H1 (cell line): ENCODE data around the gene NFKBIE. TPM values are rescaled to one million over a fixed set of nuclear protein-coding genes. Genes with fewer than 3 reads are reported as not detected.

Experiments
- CTCF ChIA-PET: fragments of 300-600 bp; sonication (Branson Sonifier 250); formaldehyde crosslinking; loops from one replicate; lab custom pipeline; 2021; ENCODE audit not compliant: partially characterized antibody; lab: Charles Lee
- POLR2A ChIA-PET: fragments of 300-600 bp; sonication (Branson Sonifier 250); formaldehyde crosslinking; loops from one replicate; lab custom pipeline; 2021; ENCODE audit warnings: inconsistent platforms; ENCODE audit not compliant: partially characterized antibody; lab: Charles Lee
- DNase-seq, 2 experiments: peaks; one replicate each; pipeline versions ENCODE4 v3.0.0 to v3.0.0-alpha.2; 2010 to 2022; ENCODE audit warnings: low spot score in 2 of 2, low read depth in 1 of 2, mixed read lengths in 1 of 2
- FAIRE-seq: peaks from 2 replicates; lab custom pipeline; 2011; peaks lifted over from hg19 to GRCh38; lab: Jason Lieb, UNC
- H2AFZ ChIP-seq: 2 replicates; pipeline ENCODE4 v1.8.1; 2012; ENCODE audit warnings: low read length, inconsistent platforms
- H2AK5ac ChIP-seq: 2 replicates; pipeline ENCODE4 v1.6.1; 2013; ENCODE audit warnings: low read depth, low read length
- H2BK120ac ChIP-seq: replicated peaks from 2 replicates; pipeline ENCODE3; 2013; ENCODE audit warnings: low read depth, low read length, inconsistent platforms
- H2BK12ac ChIP-seq: 2 replicates; pipeline ENCODE4 v1.6.1; 2013; ENCODE audit warnings: low read depth, low read length
- H2BK15ac ChIP-seq: 2 replicates; pipeline ENCODE4 v1.6.1; 2013; ENCODE audit warnings: low read length
- H2BK20ac ChIP-seq: 2 replicates; pipeline ENCODE4 v1.6.1; 2013; ENCODE audit warnings: low read length
- H2BK5ac ChIP-seq: 2 replicates; pipeline ENCODE4 v1.6.1; 2013; ENCODE audit warnings: low read depth, low read length
- H3K14ac ChIP-seq: 2 replicates; pipeline ENCODE4 v1.6.1; 2013; ENCODE audit warnings: inconsistent platforms; ENCODE audit not compliant: insufficient read length
- H3K18ac ChIP-seq: 2 replicates; pipeline ENCODE4 v1.6.1; 2013; ENCODE audit warnings: low read length; ENCODE audit errors: extremely low read depth
- H3K23ac ChIP-seq: 2 replicates; pipeline ENCODE4 v1.6.1; 2013; ENCODE audit warnings: inconsistent platforms; ENCODE audit not compliant: insufficient read length
- H3K23me2 ChIP-seq: 2 replicates; pipeline ENCODE4 v1.6.1; 2013; ENCODE audit warnings: low read depth, low read length
- H3K27ac ChIP-seq: 2 replicates; pipeline ENCODE4 v1.6.1; 2011; ENCODE audit warnings: low read depth, low read length, inconsistent platforms
- H3K27me3 ChIP-seq, 4 experiments: replicated peaks in 1 of 4; 1 replicate in 1 of 4; 2 replicates in 3 of 4; pipeline versions ENCODE4 v1.6.1 to v1.8.1; 2011 to 2013; ENCODE audit warnings: low read length in 3 of 4, mild to moderate bottlenecking in 3 of 4, inconsistent platforms in 2 of 4, mixed read lengths in 2 of 4, moderate library complexity in 1 of 4; ENCODE audit not compliant: control insufficient read depth in 3 of 4, insufficient read depth in 3 of 4; ENCODE audit errors: extremely low read depth in 1 of 4
- H3K36me3 ChIP-seq, 4 experiments: 2 replicates each; pipeline versions ENCODE4 v1.6.1 to v1.8.1; 2011 to 2013; ENCODE audit warnings: mild to moderate bottlenecking in 4 of 4, low read length in 3 of 4, moderate library complexity in 2 of 4, control low read depth in 1 of 4, inconsistent platforms in 1 of 4; ENCODE audit not compliant: insufficient read depth in 4 of 4, control insufficient read depth in 2 of 4
- H3K4ac ChIP-seq: replicated peaks from 2 replicates; pipeline ENCODE3; 2013; ENCODE audit warnings: low read length, low read depth, mixed read lengths, inconsistent platforms; ENCODE audit not compliant: insufficient read length
- H3K4me1 ChIP-seq, 4 experiments: replicated peaks in 1 of 4; 1 replicate in 1 of 4; 2 replicates in 3 of 4; pipeline versions ENCODE4 v1.6.1 to v1.8.1; 2011 to 2013; ENCODE audit warnings: low read length in 3 of 4, inconsistent platforms in 2 of 4, mixed read lengths in 1 of 4; ENCODE audit not compliant: insufficient read depth in 4 of 4, control insufficient read depth in 3 of 4
- H3K4me2 ChIP-seq, 2 experiments: 2 replicates each; pipeline versions ENCODE4 v1.6.1 to v1.8.1; 2011 to 2013; ENCODE audit warnings: low read depth in 2 of 2, low read length in 2 of 2, control low read depth in 1 of 2, inconsistent platforms in 1 of 2, mild to moderate bottlenecking in 1 of 2; ENCODE audit not compliant: insufficient read depth in 1 of 2
- H3K4me3 ChIP-seq, 4 experiments: fragments of 200-600, 300-600 bp in 1 of 4; sonication (generic), shearing (Covaris generic), sonication (Bioruptor Twin) in 1 of 4; 2 replicates each; pipeline versions ENCODE4 v1.5.1 to v1.8.1; 2011 to 2016; ENCODE audit warnings: low read length in 4 of 4, low read depth in 3 of 4, control low read depth in 2 of 4, inconsistent platforms in 2 of 4, mild to moderate bottlenecking in 2 of 4, mixed read lengths in 1 of 4, moderate library complexity in 1 of 4; ENCODE audit not compliant: insufficient read depth in 2 of 4; ENCODE audit errors: extremely low read depth in 1 of 4
- H3K56ac ChIP-seq: replicated peaks from 2 replicates; pipeline ENCODE3; 2013; ENCODE audit warnings: low read depth, mild to moderate bottlenecking, mixed read lengths, low read length, inconsistent platforms; ENCODE audit not compliant: insufficient read length
- H3K79me1 ChIP-seq: 2 replicates; pipeline ENCODE4 v1.6.1; 2013; ENCODE audit warnings: low read depth, low read length, control low read depth
- H3K79me2 ChIP-seq, 2 experiments: 2 replicates each; pipeline versions ENCODE4 v1.6.1 to v1.8.1; 2012 to 2013; ENCODE audit warnings: low read length in 2 of 2, mild to moderate bottlenecking in 2 of 2, inconsistent platforms in 1 of 2; ENCODE audit not compliant: insufficient read depth in 2 of 2, control insufficient read depth in 1 of 2
- H3K9ac ChIP-seq, 4 experiments: replicated peaks in 1 of 4; 1 replicate in 1 of 4; 2 replicates in 3 of 4; pipeline versions ENCODE4 v1.6.1 to v1.8.1; 2011 to 2013; ENCODE audit warnings: low read depth in 3 of 4, low read length in 3 of 4, control low read depth in 2 of 4, mild to moderate bottlenecking in 2 of 4, moderate library complexity in 2 of 4, inconsistent platforms in 1 of 4; ENCODE audit errors: extremely low read depth in 1 of 4
- H3K9me3 ChIP-seq, 2 experiments: 2 replicates each; pipeline versions ENCODE4 v1.6.1 to v1.8.1; 2012 to 2013; ENCODE audit warnings: mild to moderate bottlenecking in 2 of 2, moderate library complexity in 2 of 2, control low read depth in 1 of 2, inconsistent platforms in 1 of 2, low read depth in 1 of 2, low read length in 1 of 2, mixed read lengths in 1 of 2; ENCODE audit not compliant: insufficient read depth in 2 of 2
- H4K20me1 ChIP-seq, 2 experiments: replicated peaks in 1 of 2; 2 replicates each; pipeline versions ENCODE3 to v1.8.1; 2011 to 2013; ENCODE audit warnings: inconsistent platforms in 2 of 2, low read length in 2 of 2, mild to moderate bottlenecking in 1 of 2; ENCODE audit not compliant: insufficient read depth in 2 of 2, control insufficient read depth in 1 of 2
- H4K5ac ChIP-seq: 2 replicates; pipeline ENCODE4 v1.6.1; 2013; ENCODE audit warnings: low read length, low read depth, mixed read lengths, inconsistent platforms; ENCODE audit not compliant: insufficient read length
- H4K8ac ChIP-seq: 2 replicates; pipeline ENCODE4 v1.8.0; 2013; ENCODE audit warnings: mild to moderate bottlenecking, moderate library complexity, low read length, inconsistent platforms; ENCODE audit not compliant: insufficient read depth; ENCODE audit errors: extremely low read depth
- H4K91ac ChIP-seq: replicated peaks from 2 replicates; pipeline ENCODE3; 2013; ENCODE audit warnings: low read length, mixed read lengths, inconsistent platforms; ENCODE audit not compliant: insufficient read length
- ATF2 ChIP-seq: IDR thresholded peaks from 2 replicates; pipeline ENCODE4 v1.6.1; 2012; ENCODE audit warnings: low read length, inconsistent platforms
- ATF3 ChIP-seq: IDR thresholded peaks from 2 replicates; pipeline ENCODE4 v1.6.1; 2011; ENCODE audit warnings: low read depth, mild to moderate bottlenecking, low read length; ENCODE audit not compliant: insufficient read depth
- GTF2F1 ChIP-seq: IDR thresholded peaks from 2 replicates; pipeline ENCODE4 v1.6.1; 2012; ENCODE audit warnings: low read depth, low read length, improper control_type of control experiment, borderline replicate concordance
- HDAC6 ChIP-seq: IDR thresholded peaks from one replicate; pipeline ENCODE4 v1.7.1; 2012; ENCODE audit warnings: low read depth, mild to moderate bottlenecking, inconsistent platforms, low read length, moderate library complexity
- MAFK ChIP-seq: IDR thresholded peaks from 2 replicates; pipeline ENCODE4 v1.6.1; 2012; ENCODE audit warnings: low read depth, mild to moderate bottlenecking, improper control_type of control experiment, low read length
- RAD21 ChIP-seq, 2 experiments: IDR thresholded peaks in 1 of 2; conservative IDR thresholded peaks in 1 of 2; 2 replicates each; pipeline ENCODE4 v1.6.1; 2011; ENCODE audit warnings: low read depth in 2 of 2, low read length in 2 of 2, improper control_type of control experiment in 1 of 2, inconsistent platforms in 1 of 2, mild to moderate bottlenecking in 1 of 2, moderate library complexity in 1 of 2
- RBBP5 ChIP-seq: IDR thresholded peaks from 2 replicates; pipeline ENCODE4 v1.7.1; 2012; ENCODE audit warnings: low read depth, mild to moderate bottlenecking, inconsistent platforms, low read length, moderate library complexity, borderline replicate concordance
- WGBS, 2 experiments: shearing (Covaris generic) in 1 of 2; methylation state at CpG; one replicate each; pipeline versions ENCODE4 v1.1.6 to v1.1.7; 2013 to 2015; ENCODE audit warnings: low lambda C conversion rate in 2 of 2, mixed read lengths in 2 of 2, inconsistent platforms in 1 of 2, low coverage in 1 of 2, missing lambda C conversion rate in 1 of 2; ENCODE audit not compliant: insufficient replicate concordance in 2 of 2, insufficient coverage in 1 of 2, insufficient read length in 1 of 2; ENCODE audit errors: extremely low coverage in 1 of 2, missing lambda C conversion rate in 1 of 2; 5-methylcytosine and 5-hydroxymethylcytosine counted together
- polyA plus RNA-seq, 7 experiments: library from polyadenylated mRNA; depleted of rRNA in 3 of 7; stranded (reverse) in 5 of 7; unstranded in 2 of 7; fragments of >200 nt in 5 of 7; fragments of 200-250 nt in 2 of 7; gene quantifications; 1 replicate in 5 of 7; 2 replicates in 1 of 7; 4 replicates in 1 of 7; pipeline versions ENCODE4 v1.2.1 to v1.2.3, GENCODE V29; 2011 to 2013; ENCODE audit warnings: missing spikeins in 2 of 7, mixed read lengths in 2 of 7
- total RNA-seq: library from RNA; stranded (reverse); fragmentation: NEBNext Ultra II Directional; extraction: Animal tissue kit (Norgen Biotek cat#: 25700); gene quantifications from 2 replicates; pipeline ENCODE4 v1.2.1, GENCODE V29; 2021
- TF ChIP-seq, protein P1 (sequence below): IDR thresholded peaks from 2 replicates; pipeline ENCODE4 v1.6.1; 2012; ENCODE audit warnings: inconsistent platforms

NFKBIE gene
- total and polyA plus RNA-seq, 2 of the 8 experiments (the other 6 are each of a cell fraction or from before 2014, with no cell fraction given), result 13.5 to 19.2 TPM

DNA sequence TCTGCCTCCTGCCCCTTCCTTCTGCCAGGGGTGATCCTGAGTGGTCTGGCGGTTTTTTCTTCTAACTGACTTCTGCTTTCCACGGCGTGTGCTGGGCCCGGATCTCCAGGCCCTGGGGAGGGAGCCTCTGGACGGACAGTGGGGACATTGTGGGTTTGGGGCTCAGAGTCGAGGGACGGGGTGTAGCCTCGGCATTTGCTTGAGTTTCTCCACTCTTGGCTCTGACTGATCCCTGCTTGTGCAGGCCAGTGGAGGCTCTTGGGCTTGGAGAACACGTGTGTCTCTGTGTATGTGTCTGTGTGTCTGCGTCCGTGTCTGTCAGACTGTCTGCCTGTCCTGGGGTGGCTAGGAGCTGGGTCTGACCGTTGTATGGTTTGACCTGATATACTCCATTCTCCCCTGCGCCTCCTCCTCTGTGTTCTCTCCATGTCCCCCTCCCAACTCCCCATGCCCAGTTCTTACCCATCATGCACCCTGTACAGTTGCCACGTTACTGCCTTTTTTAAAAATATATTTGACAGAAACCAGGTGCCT lies 31.7 kb downstream of the NFKBIE start:
- no peak overlapping the region for H3K56ac ChIP-seq
- no peak overlapping the region for H4K5ac ChIP-seq
- ChIA-PET POLR2A (interaction anchor here (0.7 to 21.0 kb wide), 15 partner anchors 9 to 271 kb away, joined by 3 to 581 read pairs (median 5); partner anchors contain the start of genes HSP90AB1, SLC29A1 and SLC35B2), CTCF (interaction anchor here (1.1 to 19.4 kb wide), 25 partner anchors 8 to 153 kb away, joined by 3 to 287 read pairs (median 18); partner anchors contain the start of genes CAPN11, HSP90AB1, MYMX and SLC29A1)
- H3K23me2 ChIP-seq, result peaks cover 4% of the 10 kb centered on the region; the same call in 1 of the 2 replicates
- no peak overlapping the region for H2BK5ac ChIP-seq
- no peak overlapping the region for H2BK20ac ChIP-seq
- H3K27me3 ChIP-seq, result no peaks in the 10 kb centered on the region; a peak in 1 of 7 replicates
- H4K20me1 ChIP-seq, result peaks cover 6 to 17% of the 10 kb centered on the region in 2 experiments
- no peak overlapping the region for H3K4me2 ChIP-seq
- no peak overlapping the region for H3K4ac ChIP-seq
- H3K9me3 ChIP-seq, result no peaks in the 10 kb centered on the region
- WGBS, 2 experiments, result 85% methylated on average over 14 of the region's 14 CpGs; no CpG with 5 or more reads in 1 of the 2 experiments
- DNase-seq (no peak), FAIRE-seq (no peak)
- no peak overlapping the region for H4K8ac ChIP-seq
- no peak overlapping the region for H3K4me3 ChIP-seq
- H3K18ac ChIP-seq, result no peak overlapping the region
- H2AK5ac ChIP-seq, result no peak overlapping the region
- no peak overlapping the region for H3K23ac ChIP-seq
- H3K27ac ChIP-seq, result peak overlapping the region; percentile 1; the same call in 1 of the 2 replicates
- no peak overlapping the region for H4K91ac ChIP-seq
- no peak overlapping the region for H3K14ac ChIP-seq
- no peak overlapping the region for H3K9ac ChIP-seq
- H3K79me1 ChIP-seq, result peaks cover 11% of the 10 kb centered on the region
- H2BK12ac ChIP-seq, result no peak overlapping the region
- H3K36me3 ChIP-seq, result peaks cover 35 to 57% (median 51%) of the 10 kb centered on the region in 4 experiments
- 0 out of 4 replicates have a peak, but pooled peaks cover 0 to 4% of the 10 kb centered on the region in 2 experiments for H3K79me2 ChIP-seq
- H2BK15ac ChIP-seq, result 0 out of 2 replicates have a peak overlapping the region, but pooled peaks have one; percentile 14
- peaks cover 4 to 15% (median 9%) of the 10 kb centered on the region in 4 experiments; a peak in 6 of 7 replicates for H3K4me1 ChIP-seq
- no peak overlapping the region for H2AFZ ChIP-seq
- no peak overlapping the region for H2BK120ac ChIP-seq
- TF ChIP-seq RAD21 (IDR thresholded peaks at IDR 0.05 in 1 of 2, conservative IDR thresholded peaks at IDR 0.05 in 1 of 2; ENCODE audit: low read depth in 2 of 2, low read length in 2 of 2) (no peak), GTF2F1 (no peak), ATF3 (no peak), MAFK (no peak), RBBP5 (no peak), ATF2 (no peak), HDAC6 (no peak)
- TF ChIP-seq, protein P1, sequence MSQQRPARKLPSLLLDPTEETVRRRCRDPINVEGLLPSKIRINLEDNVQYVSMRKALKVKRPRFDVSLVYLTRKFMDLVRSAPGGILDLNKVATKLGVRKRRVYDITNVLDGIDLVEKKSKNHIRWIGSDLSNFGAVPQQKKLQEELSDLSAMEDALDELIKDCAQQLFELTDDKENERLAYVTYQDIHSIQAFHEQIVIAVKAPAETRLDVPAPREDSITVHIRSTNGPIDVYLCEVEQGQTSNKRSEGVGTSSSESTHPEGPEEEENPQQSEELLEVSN, result no peak
